Uterus (tissue), 4 donors: ENCODE results near the gene DNAJC11. TPM values are rescaled to one million over a fixed set of nuclear protein-coding genes. Genes with fewer than 3 reads are reported as not detected.

Experiments
- DNase-seq, 2 donors: peaks; one replicate each; pipeline ENCODE4 v3.0.0-alpha.2; 2019 to 2020
- H3K27ac ChIP-seq, 2 donors: fragments of 200-600 bp; sonication (generic); 1 replicate in 1 of 2; 2 replicates in 1 of 2; pipeline ENCODE4 v1.5.1; 2016 to 2018
- H3K27me3 ChIP-seq, 2 donors: fragments of 200-600 bp; sonication (generic); one replicate each; pipeline ENCODE4 v1.5.1; 2018 to 2019; ENCODE audit warnings: control low read depth in 1 of 2
- H3K36me3 ChIP-seq, 2 donors: fragments of 200-600 bp; sonication (generic); one replicate each; pipeline ENCODE4 v1.5.1; 2019; ENCODE audit warnings: control low read depth in 1 of 2
- H3K4me1 ChIP-seq, 2 donors: fragments of 200-600 bp; sonication (generic); one replicate each; pipeline ENCODE4 v1.5.1; 2018 to 2019; ENCODE audit warnings: control low read depth in 1 of 2
- H3K4me3 ChIP-seq, 2 donors: fragments of 200-600 bp; sonication (generic); 1 replicate in 1 of 2; 2 replicates in 1 of 2; pipeline ENCODE4 v1.5.1; 2018 to 2019; ENCODE audit warnings: mild to moderate bottlenecking in 1 of 2
- H3K9me3 ChIP-seq, 2 donors: fragments of 200-600 bp; sonication (generic); one replicate each; pipeline ENCODE4 v1.5.1; 2019; ENCODE audit warnings: control low read depth in 1 of 2
- CTCF ChIP-seq, 4 experiments: fragments of 200-600 bp in 2 of 4; fragments of 450-650 bp in 2 of 4; sonication (generic) in 2 of 4; IDR thresholded peaks; one replicate each; pipeline ENCODE4 v1.5.1; 2016 to 2019; ENCODE audit warnings: antibody characterized with exemption in 4 of 4, mild to moderate bottlenecking in 2 of 4, moderate library complexity in 1 of 4
- POLR2A ChIP-seq, 2 donors: fragments of 450-650 bp; IDR thresholded peaks; one replicate each; pipeline ENCODE4 v1.6.1; 2016; ENCODE audit warnings: antibody characterized with exemption in 2 of 2, mild to moderate bottlenecking in 1 of 2, moderate library complexity in 1 of 2
- intact Hi-C: fragments of 100-400 bp; cut with DNase I; formaldehyde crosslinking; loops from one replicate; pipeline ENCODE4 v1.15.1; 2023; ENCODE audit warnings: low total_unique reads
- total RNA-seq, 4 donors: library from RNA; depleted of rRNA in 3 of 4; stranded (reverse); fragments of >200 nt in 3 of 4; gene quantifications; one replicate each; pipeline versions ENCODE4 v1.1.0 to v1.2.4, GENCODE V29; 2014 to 2023
- donor health status: DM: yes; HTN: yes; CAD: no.

DNAJC11 gene
- total RNA-seq, 4 donors from 2014 or later, result 11.5 to 47.2 (median 22.3) TPM

GRCh38 chr1:6594977-6595740 is 106.5 kb downstream of the DNAJC11 start:
- H3K4me1 ChIP-seq, result peaks cover 15 to 31% of the 10 kb centered on the region in 2 donors
- H3K27me3 ChIP-seq, result no peaks in the 10 kb centered on the region
- DNase-seq, result no peak
- intact Hi-C loops, result no loop called here
- no peaks in the 10 kb centered on the region for H3K36me3 ChIP-seq
- no peak overlapping the region for H3K27ac ChIP-seq
- TF ChIP-seq POLR2A (IDR thresholded peaks at IDR 0.05) (no peak), CTCF (IDR thresholded peaks at IDR 0.05) (no peak)
- no peak overlapping the region for H3K4me3 ChIP-seq
- H3K9me3 ChIP-seq, result no peaks in the 10 kb centered on the region

DNA sequence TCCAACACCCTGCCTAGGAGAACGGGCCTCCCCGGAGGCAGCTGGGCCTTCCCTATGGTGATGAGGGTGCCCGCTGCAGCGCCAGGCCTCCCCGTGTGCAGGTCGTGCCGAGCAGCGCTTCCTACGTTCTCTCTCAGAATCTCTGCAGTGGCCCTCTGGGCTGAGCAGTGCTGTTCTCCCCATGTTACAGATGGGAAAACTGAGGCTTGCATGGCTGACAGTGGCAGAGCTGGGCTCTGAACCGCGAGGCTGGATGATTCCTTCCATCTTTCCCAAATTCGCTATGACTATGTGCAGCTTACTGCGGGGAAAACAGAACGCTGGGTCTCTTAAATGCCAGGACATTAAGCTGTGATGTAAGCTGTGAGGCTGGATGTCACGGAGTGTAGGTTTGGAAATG is 107.8 kb downstream of the DNAJC11 start:
- Histone ChIP-seq H3K4me1 (peaks cover 12 to 21% of the 10 kb centered on the region in 2 donors), H3K27me3 (no peaks in the 10 kb centered on the region), H3K9me3 (no peaks in the 10 kb centered on the region), H3K27ac (no peak overlapping the region), H3K4me3 (no peak overlapping the region), H3K36me3 (no peaks in the 10 kb centered on the region)
- no peak for DNase-seq
- intact Hi-C loops, result no loop called here
- TF ChIP-seq POLR2A (IDR thresholded peaks at IDR 0.05) (no peak), CTCF (IDR thresholded peaks at IDR 0.05) (no peak)

DNA sequence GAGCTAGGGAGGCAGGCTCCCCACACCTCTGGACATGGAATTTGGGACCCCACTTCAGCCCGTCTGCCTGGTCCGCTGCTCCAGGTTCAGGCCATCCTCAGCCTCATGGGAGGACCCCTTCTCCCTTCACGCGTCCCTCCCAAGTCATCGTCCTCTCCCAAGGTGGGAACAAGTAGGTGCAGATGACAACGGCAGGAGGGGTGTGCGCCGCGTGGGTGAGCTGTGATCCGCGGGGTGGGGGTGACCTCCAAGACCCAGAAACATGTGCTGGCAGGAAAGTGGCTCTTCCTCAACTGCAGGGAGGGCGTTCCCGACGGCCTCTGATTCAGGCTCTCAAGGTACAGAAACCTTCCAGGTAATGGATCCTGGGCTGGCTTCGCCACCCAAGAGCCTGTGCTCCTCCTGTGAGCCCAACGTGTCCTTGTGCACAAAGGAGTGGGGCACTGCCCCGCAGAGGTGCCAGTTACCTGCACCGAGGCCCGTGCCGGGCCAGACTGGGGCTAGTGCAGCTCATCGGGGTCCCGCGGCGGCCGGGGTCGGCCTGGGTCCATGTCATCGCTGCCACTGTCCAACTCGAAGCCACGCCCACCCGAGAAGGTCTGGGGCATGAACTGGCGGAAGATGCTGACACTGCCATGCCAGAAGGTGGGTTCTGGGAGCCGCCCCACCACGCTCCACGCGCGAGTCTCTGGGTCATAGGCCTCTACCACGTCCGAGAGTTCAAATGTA is 108.6 kb downstream of the DNAJC11 start:
- no peaks in the 10 kb centered on the region for H3K27me3 ChIP-seq
- no peak for DNase-seq
- TF ChIP-seq CTCF (IDR thresholded peaks at IDR 0.05) (no peak), POLR2A (IDR thresholded peaks at IDR 0.05) (no peak)
- peaks cover 12 to 15% of the 10 kb centered on the region in 2 donors for H3K4me1 ChIP-seq
- H3K36me3 ChIP-seq, result no peaks in the 10 kb centered on the region
- no peak overlapping the region for H3K4me3 ChIP-seq
- no peak overlapping the region for H3K27ac ChIP-seq
- no peaks in the 10 kb centered on the region for H3K9me3 ChIP-seq
- intact Hi-C loops, result no loop called here

DNA sequence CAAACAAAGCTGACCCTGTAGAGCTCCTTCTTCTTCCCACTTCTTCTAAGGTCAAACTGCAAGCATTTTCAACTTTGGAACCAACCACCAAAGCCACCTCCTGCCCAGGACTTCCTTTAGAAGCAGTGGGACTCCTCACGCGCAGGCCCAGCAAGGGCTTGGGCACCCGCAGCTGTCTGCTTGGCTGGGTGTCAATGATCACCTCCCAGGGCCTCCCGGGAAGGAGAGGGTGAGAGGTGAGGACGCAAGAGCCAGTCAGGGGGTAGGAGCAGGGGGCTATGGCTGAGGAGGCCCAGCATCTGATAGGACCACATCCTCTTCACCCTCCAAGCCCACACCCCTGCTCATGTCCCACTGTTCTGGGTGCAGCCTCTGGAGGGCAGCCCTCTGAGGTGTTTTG is 109.2 kb downstream of the DNAJC11 start:
- no peak overlapping the region for H3K27ac ChIP-seq
- intact Hi-C loops, result no loop called here
- peaks cover 9 to 10% of the 10 kb centered on the region in 2 donors for H3K4me1 ChIP-seq
- no peaks in the 10 kb centered on the region for H3K9me3 ChIP-seq
- no peaks in the 10 kb centered on the region for H3K36me3 ChIP-seq
- no peaks in the 10 kb centered on the region for H3K27me3 ChIP-seq
- DNase-seq, result no peak
- no peak overlapping the region for H3K4me3 ChIP-seq
- TF ChIP-seq CTCF (IDR thresholded peaks at IDR 0.05) (no peak), POLR2A (IDR thresholded peaks at IDR 0.05) (no peak)

DNA sequence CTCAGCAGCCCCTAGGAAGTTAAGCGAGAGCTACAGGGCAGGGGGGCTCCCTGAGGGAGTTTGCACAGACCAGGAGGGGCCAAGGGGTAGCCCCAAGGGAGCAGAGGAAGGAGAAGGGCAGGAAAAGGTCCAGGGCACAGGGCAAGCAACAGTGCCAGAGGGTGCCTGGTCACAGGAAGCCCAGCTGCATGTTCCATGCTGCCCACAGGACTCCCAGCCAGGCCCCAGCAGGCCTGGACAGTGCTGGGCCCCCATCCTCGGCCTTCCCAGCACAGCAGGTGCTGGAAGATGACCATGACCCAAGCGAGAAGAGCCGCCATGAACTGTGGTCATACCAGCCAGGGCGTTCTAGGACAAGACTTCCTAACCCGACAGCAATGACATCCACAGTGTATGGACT is 110.0 kb downstream of the DNAJC11 start:
- DNase-seq, result no peak

More for the DNA sequence above, 110.0 kb downstream of the DNAJC11 start:
- no peak for TF ChIP-seq CTCF (IDR thresholded peaks at IDR 0.05)
- no peak for TF ChIP-seq POLR2A (IDR thresholded peaks at IDR 0.05)
- Histone ChIP-seq H3K27me3 (no peaks in the 10 kb centered on the region), H3K36me3 (no peaks in the 10 kb centered on the region), H3K9me3 (no peaks in the 10 kb centered on the region), H3K4me3 (no peak overlapping the region), H3K4me1 (peaks cover 3% of the 10 kb centered on the region in 2 donors), H3K27ac (no peak overlapping the region)
- intact Hi-C loops, result no loop called here
